Activated T-cell treated with anti-CD3 and anti-CD28 coated beads for 1 hour (primary cell): Measurements from ENCODE around the gene NREP.
A peak's percentile ranks its signal among the peaks of the same experiment; 100 is the strongest.

Experiments used
- DNase-seq: peaks from one replicate; pipeline ENCODE4 v3.0.0-alpha.2; 2020; ENCODE audit warnings: low read depth

Gene NREP

DNA sequence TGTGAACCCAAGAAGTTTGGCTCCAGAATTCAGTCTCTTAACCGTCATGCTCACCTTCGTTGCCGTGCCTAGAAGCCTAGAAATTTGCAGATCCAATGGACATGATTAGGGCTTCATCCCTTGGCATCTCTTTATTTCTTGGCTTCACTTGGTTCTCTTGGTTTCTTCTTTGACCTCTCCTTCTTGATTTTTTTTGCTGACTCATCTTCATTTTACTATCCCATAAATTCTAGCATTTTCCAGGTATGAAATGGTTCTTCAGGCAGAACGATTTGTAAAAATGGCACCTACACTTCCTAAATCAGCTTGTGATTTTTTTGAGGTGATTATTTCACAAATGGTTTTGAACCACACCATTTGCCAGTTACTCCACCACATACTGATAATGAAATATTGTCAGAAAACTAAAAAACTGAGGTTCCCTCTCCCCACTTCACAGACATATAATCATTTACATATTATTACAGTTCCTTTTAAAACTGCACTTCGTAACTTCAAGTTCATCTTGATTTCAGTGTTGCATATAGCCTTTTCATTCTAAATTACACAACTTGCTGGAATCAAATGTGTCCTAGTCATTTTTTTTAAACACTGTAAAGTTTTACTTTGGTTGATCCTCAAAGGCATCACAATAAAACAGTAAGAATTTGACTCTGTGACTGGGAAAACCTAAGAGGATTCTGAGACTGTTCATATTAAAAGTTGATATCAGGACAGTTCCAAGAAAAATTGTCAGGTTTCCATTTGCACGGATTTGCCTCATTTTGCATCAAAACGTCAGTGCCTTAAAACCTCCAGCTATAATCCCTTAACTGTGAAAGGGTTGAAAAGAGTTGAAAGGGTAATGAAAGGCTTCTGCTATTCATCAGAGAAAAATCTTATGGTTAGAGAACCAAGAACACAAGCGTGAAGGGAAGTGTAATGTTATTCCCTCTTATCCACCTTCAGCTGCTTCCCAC lies 8.9 kb upstream of the NREP start:
- DNase-seq = no peak

DNA sequence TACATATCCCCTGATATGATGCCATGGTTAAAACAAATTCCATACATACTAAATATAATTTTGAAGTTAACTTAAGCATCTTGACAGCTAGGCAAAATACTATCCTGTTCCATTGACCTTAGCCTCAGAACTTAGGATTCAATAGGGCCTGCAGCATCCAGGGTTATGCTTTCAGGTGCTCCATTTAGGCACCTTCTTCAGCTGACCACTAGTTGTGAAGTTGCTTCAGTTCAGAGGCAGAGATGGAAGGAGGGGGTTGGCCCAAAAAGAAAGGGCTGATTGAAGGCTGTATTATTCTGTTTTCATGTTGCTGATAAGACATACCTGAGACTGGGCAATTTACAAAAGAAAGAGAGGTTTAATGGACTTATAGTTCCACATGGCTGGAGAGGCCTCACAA lies 7.0 kb upstream of the NREP start:
- DNase-seq = no peak

DNA sequence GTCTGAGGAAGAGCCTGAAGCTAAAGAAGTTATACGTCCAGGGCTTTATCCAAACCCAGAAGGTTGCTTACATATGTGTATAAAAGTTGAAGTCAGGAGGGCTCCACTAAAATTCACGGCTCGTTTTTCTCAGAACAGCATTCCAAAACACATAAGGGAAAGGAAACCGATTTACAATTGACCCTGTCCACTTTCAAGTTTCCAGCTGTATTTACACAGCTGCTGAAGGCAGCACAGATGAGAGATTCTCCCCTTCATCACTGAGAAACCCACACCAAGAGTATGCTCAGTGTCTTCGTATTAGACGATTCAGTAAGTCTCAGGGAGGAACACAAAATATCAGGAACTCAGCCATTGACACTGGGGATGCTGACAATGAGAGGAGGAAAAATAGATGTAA lies 5.9 kb upstream of the NREP start:
- DNase-seq = no peak

DNA sequence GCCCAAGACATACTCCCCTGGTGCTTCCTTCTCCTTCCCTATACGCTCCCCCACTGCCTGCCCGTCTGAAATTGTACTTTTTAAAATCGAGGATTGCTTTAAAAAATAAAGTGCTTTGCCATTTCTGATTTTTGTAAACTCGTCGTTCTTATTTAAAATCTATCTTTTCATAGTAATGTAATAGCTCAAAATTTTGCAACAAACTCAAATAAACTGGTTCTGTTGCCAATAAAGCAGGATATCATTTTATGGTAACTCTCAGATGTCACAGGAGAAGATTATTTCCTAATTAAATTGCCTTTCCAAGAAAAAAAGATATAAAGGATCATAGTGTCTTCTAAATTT lies 1.3 kb upstream of the NREP start:
- no peak for DNase-seq

DNA sequence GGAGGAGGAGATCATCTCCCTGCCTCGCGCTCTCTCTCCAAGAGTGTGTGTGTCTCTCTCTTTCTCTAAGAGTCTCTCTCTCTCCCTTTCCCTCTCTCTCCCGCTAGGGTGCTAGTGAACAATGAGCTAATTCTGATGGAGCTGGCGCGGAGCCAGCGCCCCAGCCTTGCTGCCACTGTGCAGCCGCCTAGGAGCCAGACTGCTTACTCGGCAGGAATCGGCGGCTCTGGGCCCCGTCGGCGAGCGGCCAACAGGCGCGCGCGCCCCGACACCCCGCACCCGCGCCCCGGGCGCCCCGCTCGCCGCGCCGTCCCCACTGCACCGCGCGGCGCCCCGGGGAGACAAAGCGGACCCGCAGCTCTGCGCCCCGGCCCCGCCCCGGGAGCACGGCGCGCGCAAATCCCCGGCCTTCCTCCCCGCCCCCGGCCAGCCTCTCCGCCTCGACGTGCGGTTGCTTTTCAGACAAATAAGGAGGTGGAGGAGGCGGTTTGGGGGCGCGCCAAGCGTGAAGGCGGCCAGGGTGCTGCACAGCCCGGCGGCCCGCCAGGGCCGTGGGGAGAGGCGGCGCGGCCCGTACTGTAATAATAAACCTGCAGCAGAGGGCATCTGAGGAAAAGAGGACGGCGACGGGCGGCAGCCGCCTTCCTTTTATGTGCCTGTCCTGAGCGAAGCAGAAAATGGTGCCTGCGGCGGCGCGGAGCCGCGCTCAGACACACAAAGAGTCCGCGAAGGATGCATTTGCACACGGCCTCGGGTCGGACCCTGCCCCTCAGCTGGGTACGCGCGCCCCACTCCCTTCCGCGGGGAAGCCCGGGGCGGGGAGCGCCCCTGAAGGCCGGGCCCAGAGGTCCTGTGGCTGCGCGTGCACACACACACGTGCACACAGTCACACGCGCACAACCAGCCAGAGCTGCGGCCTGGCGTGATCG lies 625 bp upstream of the NREP start:
- peak; percentile 62 for DNase-seq

DNA sequence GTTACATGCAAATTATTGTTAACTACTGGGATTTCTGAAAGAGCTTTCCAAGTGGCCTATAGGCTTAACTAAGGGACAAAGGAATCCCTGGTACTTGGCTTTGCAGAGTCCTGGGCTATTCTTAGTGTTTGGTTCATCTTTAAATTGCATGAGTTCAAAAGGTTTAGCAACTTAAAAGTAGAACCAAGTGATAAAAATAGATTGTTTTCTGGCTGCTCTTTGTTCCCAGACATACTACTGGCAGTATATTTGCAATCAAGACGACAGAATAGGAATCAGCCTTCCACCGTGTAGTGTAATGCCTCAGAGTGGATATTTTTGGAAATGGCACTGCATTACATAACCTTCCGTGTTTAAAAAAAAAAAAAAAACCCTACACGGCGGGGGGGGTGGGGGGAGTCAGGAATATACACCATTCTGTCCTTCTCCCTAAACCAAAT lies 1.0 kb downstream of the NREP start:
- DNase-seq = no peak

DNA sequence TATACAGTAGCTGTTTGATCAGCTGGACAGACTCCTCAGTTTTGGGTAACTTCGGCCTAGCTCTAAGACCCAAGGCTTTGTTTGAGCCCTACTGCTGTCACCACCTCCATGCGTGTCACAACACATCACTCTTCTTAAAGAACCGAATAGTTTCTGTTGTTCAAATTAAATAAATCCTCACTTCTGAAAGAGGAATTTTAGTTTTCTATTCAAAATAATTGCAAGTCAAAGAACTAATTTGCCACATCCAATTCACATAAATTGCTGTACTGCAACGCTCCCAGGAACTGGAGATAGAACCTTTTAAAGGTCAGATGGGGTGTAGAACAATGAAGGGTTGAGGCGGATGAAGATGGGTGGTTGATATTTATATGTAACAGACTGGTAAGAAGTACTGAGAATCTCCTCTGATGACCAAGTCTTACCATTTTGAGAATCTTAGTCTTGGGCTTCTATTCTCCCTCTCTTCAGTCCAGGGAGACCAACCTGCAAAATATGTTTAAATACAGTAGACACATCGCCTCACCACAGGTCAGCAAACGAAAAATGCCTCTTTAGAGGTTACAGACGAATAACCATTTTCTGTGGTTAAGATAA lies 1.6 kb downstream of the NREP start:
- DNase-seq = no peak

DNA sequence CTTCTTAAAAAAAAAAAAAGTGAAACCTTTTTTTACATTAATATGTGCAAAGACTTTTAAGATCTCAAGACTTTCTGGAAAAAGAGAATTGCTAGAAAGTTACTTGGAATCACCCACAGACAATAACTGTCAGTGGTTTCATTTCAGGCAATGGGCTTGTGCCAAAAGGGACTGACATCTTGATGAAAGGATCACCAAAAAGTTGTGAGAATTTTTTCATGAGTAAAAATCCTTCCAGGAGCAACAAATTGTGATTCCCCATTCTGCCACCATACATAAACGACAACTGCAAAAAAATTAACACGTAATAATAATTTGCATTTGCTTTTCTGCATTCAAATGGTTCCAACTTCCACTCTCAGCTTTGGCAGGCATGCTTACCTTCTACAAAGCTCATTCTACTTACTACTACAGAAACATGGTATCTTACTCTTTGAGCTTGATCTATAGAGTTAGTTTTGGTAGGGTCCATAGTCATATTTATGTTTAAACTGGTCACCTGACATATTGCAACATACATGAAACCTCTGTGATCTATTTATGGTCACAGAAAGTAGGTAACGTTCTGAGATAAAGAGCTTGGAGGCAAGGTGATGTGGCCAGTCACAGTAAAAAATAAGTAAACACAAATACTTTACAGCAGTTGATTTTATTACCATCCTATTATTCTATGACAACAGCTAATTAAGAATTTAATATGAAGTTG lies 3.0 kb downstream of the NREP start:
- no peak for DNase-seq

DNA sequence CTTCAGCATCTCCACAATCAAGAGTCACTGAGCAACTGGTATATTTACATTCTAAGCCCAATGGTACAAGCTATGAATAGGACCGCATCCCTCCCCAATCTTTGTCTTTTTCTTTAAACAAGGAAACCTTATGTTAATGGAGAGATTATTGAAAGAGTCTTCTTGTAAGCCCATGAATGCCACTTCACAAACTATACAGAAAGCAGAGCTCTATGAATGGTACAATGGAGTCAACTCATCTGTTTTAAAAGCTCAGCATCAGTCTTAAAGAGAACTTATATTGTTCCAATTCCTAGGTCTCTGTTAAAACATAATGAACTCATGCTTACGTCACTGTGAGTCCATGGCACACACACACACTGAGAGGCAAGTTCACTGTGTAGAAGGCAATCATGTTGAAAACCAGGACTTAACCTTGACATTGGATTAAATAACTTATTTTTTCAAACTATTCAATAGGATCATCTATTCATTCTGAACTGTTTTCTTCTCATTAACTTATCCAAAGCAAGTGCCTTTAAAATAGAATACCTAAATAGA lies 4.5 kb downstream of the NREP start:
- DNase-seq = no peak

DNA sequence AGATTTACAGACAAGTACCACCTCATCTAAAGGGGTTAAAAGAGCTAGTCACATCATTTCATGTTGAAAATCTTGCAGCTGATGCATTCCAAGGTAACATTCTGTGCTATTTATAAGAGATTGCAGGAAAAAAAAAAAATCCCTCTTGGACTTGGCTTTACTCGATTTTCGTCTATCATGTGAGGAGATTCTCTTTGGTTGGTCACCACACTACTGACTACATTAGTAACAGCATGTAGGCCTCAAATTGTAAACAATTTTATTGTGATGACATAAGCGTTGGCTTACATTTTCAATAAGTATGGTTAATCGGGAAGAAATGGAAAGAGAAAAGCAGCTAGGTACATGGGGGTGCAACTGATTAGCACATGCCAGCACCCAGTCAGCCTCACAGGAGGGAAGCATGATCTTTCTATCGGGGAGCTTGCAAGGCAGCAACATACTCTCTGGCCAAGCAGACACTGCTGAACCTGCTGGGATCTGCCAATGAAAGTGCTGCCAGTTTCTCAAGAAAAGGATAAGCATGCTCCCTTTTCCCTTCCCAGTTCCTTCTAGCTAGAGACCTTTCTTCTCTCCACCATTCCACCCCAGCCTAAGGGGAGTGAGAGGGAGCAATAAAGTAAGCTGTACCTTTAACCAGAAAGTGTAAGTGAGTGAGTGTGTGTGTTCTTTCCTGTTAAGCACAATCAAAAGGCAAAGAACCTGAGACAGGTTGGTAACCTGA lies 7.5 kb downstream of the NREP start:
- DNase-seq = no peak

DNA sequence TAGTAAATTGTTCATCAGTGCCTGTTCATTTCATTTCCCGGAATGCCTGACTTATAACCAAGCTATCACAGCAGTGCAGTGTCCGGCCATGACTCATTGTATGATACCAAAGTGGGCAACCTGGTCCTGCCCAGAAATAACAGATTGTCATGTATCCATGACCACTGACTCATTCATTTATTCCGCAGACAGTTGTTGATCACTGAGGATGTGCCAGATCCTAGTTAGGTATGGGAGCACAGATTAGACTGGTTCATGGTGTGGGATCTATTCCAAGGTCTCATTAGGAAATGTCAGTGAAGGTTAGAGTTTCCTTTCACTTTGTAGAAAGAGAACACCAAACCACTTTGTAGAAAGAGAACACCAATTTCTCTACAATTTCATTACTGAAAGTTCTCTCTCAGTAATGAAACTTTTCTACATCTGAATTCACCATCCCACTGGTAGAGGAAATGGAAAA lies 8.7 kb downstream of the NREP start:
- DNase-seq = no peak

DNA sequence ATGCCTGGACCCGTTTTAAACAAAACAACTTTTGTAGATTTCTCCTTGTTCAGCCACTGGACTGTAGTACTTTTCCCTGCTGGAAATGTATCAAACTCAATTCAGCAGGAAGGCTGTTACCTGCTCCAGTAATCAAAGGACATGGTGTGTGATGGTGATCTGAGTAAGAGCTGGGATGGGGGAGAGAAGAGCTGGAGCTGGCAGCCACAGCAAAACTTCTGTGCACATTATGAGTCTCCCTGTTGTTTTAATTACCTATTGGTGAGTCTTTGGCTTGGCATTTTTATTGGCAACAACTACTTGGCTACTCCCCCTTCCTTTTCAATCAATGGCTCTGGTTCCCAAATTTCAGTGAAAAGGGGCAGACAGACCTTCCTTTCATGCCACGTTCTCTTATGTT lies 9.7 kb downstream of the NREP start:
- DNase-seq = no peak

DNA sequence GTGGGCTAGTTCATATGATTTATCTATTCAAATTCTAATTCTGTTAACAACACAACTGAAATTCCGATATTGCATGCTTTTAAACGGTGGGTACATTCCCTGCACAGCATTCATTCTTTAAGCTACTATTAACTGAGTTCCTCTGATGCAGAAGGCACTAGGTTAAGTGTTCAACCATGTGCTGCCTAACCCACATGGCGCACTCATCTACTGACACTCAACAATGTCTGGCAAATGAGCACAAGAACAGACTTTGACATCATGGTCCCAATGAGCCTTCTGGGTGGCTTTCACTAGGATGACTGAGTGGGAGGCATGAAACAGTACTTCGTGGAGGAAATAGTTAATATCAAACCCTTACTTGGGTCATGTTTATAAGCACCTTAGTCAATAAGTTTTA lies 10.2 kb downstream of the NREP start:
- no peak for DNase-seq

DNA sequence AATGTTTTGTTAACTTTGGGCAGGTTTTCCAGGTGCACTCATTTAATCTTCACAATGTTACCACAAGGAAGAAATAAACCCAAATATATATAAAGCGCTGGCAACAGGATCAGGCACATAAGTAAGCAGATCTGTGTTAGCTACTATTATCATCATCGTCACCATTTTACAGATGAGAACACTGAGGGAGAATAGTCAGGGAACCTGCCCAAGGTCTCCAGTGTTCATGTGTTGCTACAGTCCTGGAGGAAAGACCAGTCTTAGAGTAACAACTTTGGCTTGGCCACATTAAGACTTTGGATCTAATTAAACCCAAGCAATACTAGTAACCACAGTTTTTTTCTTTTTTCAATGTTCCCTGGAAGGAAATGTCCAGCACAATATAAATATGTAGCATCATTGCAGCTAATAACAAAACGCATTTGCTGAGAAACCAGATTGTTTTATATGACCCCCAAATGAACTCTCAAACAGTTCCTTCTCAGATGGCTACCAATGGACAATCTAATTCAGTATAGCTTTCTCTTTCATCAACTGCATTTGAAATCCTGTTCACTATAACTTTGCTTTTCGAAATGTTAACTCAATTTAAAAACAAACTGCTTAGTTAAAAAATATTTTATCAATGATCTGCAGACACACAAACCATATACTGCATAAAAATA lies 11.8 kb downstream of the NREP start:
- no peak for DNase-seq

DNA sequence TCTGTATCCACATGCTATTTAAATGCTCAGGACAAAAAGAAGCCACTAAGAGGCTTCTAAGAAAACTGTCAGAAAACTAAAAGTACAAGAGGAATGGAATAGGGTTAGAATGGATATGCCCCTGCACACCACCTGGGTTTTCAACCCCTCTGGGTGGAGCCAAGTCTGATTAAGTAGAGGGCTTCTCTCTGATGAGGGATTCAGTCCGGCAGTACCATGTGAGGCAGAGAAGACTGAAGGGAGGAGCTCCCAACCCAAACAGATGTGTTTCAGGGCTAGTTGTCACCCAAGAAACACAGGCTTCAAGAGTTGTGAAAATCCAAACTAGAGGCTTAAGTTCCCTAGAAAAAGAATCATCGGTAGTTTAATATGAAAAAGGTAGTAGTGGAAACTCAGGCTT lies 12.5 kb downstream of the NREP start:
- no peak for DNase-seq

DNA sequence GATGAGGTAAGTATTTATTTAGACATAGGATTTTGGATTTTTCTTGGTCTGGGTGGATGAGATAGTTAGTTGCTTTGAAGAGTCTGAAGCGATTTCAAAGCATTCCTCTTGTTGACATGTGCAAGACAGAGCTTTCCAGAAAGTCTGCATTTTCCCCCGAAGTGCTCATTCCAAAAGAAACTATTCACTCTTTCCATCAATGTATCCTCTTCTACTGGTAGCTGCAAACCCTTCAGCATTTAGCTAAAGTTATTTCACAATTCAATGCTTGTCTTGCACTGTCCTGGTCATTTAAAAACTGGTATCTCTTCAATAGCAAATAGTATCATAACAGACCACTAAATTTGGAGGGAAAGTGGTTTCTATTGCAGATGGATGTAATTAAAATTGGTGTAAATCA lies 13.0 kb downstream of the NREP start:
- DNase-seq = no peak

DNA sequence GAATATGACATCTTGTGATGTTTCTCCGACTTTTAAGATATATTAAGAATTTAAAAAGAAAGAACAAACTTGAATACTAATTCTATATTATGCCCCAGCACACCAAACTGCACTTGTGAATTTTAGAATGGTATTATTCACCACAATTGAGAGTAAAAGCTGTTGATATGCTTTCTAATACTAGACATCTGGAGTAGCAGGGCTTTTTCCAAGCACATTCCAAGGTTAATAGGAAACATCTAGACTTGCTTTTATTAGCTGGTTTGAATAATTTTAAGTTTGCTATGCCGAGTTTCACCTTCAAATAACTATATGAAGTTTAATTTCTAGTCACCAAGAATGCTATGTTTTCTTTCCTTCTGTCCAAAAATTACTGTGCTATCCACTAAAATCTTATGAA lies 13.5 kb downstream of the NREP start:
- DNase-seq = no peak

DNA sequence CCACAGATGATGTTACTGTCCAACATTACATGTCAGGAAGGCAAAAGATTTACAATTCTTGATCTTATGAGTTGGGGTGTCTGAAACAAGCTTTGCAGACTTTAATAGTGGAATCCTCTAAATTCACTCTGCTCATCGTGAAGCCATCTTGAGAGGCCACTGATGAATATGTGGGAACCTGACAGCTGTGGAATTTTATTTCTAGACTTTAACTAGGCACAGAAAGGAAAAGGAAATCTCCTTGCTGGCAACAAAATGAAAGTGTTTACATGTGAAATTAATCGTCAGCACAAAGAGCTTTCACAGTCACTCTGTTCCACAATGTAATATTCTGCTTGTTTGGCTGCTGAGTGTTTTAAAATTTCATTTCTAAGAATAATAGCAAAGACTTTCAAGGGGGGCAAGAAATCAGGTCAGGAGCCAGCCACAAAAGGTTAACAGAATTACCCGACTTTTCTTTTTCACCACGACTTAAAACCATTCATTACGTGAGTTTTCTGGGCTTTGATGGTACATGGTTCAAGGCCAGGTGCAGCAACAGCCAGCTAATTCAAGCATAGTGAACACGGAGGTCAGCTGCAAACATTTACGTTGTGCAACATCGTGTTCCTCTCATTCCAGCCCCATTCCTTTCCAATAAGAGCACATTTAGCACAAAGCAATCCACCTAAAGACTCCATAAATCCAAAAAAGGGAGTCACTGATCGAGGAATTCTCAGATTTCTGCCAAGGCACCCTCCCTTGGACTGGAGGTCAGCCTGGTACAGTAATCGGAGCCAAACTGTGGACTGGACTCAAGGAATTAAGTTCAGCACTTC lies 14.6 kb downstream of the NREP start:
- no peak for DNase-seq

DNA sequence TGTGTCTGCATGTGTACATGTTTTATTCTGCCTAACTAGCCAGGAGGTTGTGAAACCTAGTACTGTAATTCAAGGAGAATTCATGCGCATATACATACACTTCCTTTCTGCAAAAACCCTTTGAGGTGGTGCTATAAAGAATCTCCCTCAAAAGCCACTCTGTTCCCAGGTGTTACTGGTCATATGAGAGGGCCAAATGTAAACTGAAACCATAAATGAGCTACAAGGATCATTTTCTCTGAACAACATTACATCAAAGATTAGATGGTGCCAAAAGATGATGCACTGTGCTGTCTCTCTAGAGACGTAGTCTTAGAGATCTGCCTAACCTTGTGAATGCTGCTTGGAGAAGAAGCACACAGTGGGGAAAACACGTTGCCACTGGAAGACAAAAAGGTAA lies 15.7 kb downstream of the NREP start:
- DNase-seq = no peak

DNA sequence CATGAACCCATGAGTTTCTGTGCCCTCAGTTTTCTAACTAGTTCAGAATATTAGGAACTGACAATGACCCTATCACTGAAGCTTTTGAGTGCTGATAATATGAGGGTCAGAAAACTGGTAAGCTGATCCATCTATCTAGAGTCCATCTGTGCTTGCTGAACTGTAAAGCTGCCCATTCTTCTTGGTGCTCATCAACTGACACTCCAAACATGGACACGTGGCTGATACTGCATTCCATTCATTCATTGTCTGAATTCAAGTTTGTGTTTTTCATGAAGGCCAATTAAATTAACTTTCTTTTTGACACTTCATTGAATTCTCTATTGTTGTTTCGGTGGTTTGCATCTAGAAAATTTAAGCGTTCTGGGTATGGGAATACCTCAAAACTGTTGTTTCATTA lies 17.6 kb downstream of the NREP start:
- no peak for DNase-seq
